Erythroblast (primary cell): ENCODE results near the gene TTC28.

ENCODE experiments used
- GATA1 ChIP-seq: IDR thresholded peaks from 2 replicates; pipeline ENCODE4 v1.6.1; 2011; ENCODE audit warnings: low read depth, mild to moderate bottlenecking, control low read depth, low read length, moderate library complexity
- POLR2A ChIP-seq: IDR thresholded peaks from 2 replicates; pipeline ENCODE4 v1.6.1; 2011; ENCODE audit warnings: mild to moderate bottlenecking, low read length

GRCh38 chr22:28669387-28669786 lies 10.3 kb downstream of the TTC28 start:
- TF ChIP-seq POLR2A (no peak), GATA1 (no peak)
